ENCODE results near the gene KIT.

GRCh38 chr4:54637325-54637724 lies 20.4 kb upstream of the KIT start:
- TF ChIP-seq CTCF (IDR thresholded peaks at IDR 0.05) = no peak
- no peak for TF ChIP-seq POLR2A (IDR thresholded peaks at IDR 0.05)
- TF ChIP-seq EP300 (IDR thresholded peaks at IDR 0.05) = no peak
- no peak for TF ChIP-seq POLR2AphosphoS5 (IDR thresholded peaks at IDR 0.05)
